SK-N-SH treated with all-trans-retinoic acid at 6 μM for 48 hours (cell line): ENCODE results near the gene BTG4.

ENCODE experiments used
- ATAC-seq: fragments of 200-7000 bp; cut with Tn5 transposase; 3 replicates; pipeline ENCODE4 v1.9.1; 2020; ENCODE audit warnings: mild to moderate bottlenecking, moderate library complexity
- BACH2 ChIP-seq: fragments of 250-450 bp; sonication (Bioruptor Pico); IDR thresholded peaks from 2 replicates; pipeline ENCODE4 v1.9.0; 2021; ENCODE audit warnings: mild to moderate bottlenecking, borderline replicate concordance
- CREB5 ChIP-seq: fragments of 250-450 bp; sonication (Bioruptor Pico); IDR thresholded peaks from 2 replicates; pipeline ENCODE4 v1.5.1; 2020; ENCODE audit warnings: low read depth, mild to moderate bottlenecking, moderate library complexity
- CSDC2 ChIP-seq: fragments of 250-450 bp; sonication (Bioruptor Pico); IDR thresholded peaks from 2 replicates; pipeline ENCODE4 v1.5.0; 2020; ENCODE audit warnings: mild to moderate bottlenecking, moderate library complexity
- CSRNP3 ChIP-seq: fragments of 250-450 bp; sonication (Bioruptor Pico); IDR thresholded peaks from 2 replicates; pipeline ENCODE4 v1.5.1; 2021; ENCODE audit warnings: mild to moderate bottlenecking, moderate library complexity
- ESRRG ChIP-seq: fragments of 250-450 bp; sonication (Bioruptor Pico); IDR thresholded peaks from 2 replicates; pipeline ENCODE4 v1.6.1; 2021; ENCODE audit warnings: mild to moderate bottlenecking
- GLIS3 ChIP-seq: fragments of 250-450 bp; sonication (Bioruptor Pico); IDR thresholded peaks from 2 replicates; pipeline ENCODE4 v1.5.0; 2020; ENCODE audit warnings: mild to moderate bottlenecking, moderate library complexity
- ISL1 ChIP-seq: fragments of 250-450 bp; sonication (Bioruptor Pico); IDR thresholded peaks from 2 replicates; pipeline ENCODE4 v2.1.2; 2022; ENCODE audit warnings: mild to moderate bottlenecking, moderate library complexity
- PATZ1 ChIP-seq: fragments of 250-450 bp; sonication (Bioruptor Pico); IDR thresholded peaks from 2 replicates; pipeline ENCODE4 v1.8.0; 2020; ENCODE audit warnings: mild to moderate bottlenecking, moderate library complexity, borderline replicate concordance
- POU6F1 ChIP-seq: fragments of 250-450 bp; sonication (Bioruptor Pico); IDR thresholded peaks from 2 replicates; pipeline ENCODE4 v1.8.0; 2021; ENCODE audit warnings: low read depth, mild to moderate bottlenecking, moderate library complexity, borderline replicate concordance
- PPARA ChIP-seq: fragments of 250-450 bp; sonication (Bioruptor Pico); IDR thresholded peaks from 2 replicates; pipeline ENCODE4 v1.5.0; 2020; ENCODE audit warnings: mild to moderate bottlenecking, borderline replicate concordance
- RARB ChIP-seq: fragments of 250-450 bp; sonication (Bioruptor Pico); IDR thresholded peaks from 2 replicates; pipeline ENCODE4 v1.8.0; 2021; ENCODE audit warnings: mild to moderate bottlenecking, moderate library complexity
- TCF4 ChIP-seq: fragments of 250-450 bp; sonication (Bioruptor Pico); IDR thresholded peaks from 2 replicates; pipeline ENCODE4 v1.8.0; 2021; ENCODE audit warnings: mild to moderate bottlenecking, moderate library complexity, borderline replicate concordance
- TOX ChIP-seq: fragments of 250-450 bp; sonication (Bioruptor Pico); IDR thresholded peaks from 2 replicates; pipeline ENCODE4 v1.8.0; 2021; ENCODE audit warnings: mild to moderate bottlenecking, moderate library complexity, borderline replicate concordance
- TSHZ2 ChIP-seq: fragments of 250-450 bp; sonication (Bioruptor Pico); IDR thresholded peaks from 2 replicates; pipeline ENCODE4 v1.5.0; 2020; ENCODE audit warnings: mild to moderate bottlenecking, moderate library complexity
- ZFP3 ChIP-seq: fragments of 250-450 bp; sonication (Bioruptor Pico); IDR thresholded peaks from 2 replicates; pipeline ENCODE4 v1.5.0; 2020; ENCODE audit warnings: mild to moderate bottlenecking, moderate library complexity
- ZFP30 ChIP-seq: fragments of 450-650 bp; formaldehyde crosslinking; IDR thresholded peaks from 2 replicates; pipeline ENCODE4 v1.5.0; 2022; ENCODE audit warnings: mild to moderate bottlenecking, moderate library complexity
- ZNF565 ChIP-seq: fragments of 450-650 bp; formaldehyde crosslinking; conservative IDR thresholded peaks from 2 replicates; pipeline ENCODE4 v1.5.0; 2020; ENCODE audit warnings: low read depth, mild to moderate bottlenecking, moderate library complexity
- ZNF70 ChIP-seq: fragments of 450-650 bp; formaldehyde crosslinking; IDR thresholded peaks from 2 replicates; pipeline ENCODE4 v1.5.0; 2020; ENCODE audit warnings: mild to moderate bottlenecking, moderate library complexity
- ZNF8 ChIP-seq: fragments of 450-650 bp; formaldehyde crosslinking; IDR thresholded peaks from 2 replicates; pipeline ENCODE4 v1.5.0; 2020; ENCODE audit warnings: mild to moderate bottlenecking, moderate library complexity

The BTG4 gene

GRCh38 chr11:111448414-111448813 is 63.8 kb downstream of the BTG4 start (continued):
- TF ChIP-seq CSRNP3 (CRISPR knock-in tag): no peak

GRCh38 chr11:111447931-111448330 is 64.3 kb downstream of the BTG4 start:
- no peak for ATAC-seq
- no peak for TF ChIP-seq PPARA
- TF ChIP-seq PATZ1 (CRISPR knock-in tag): no peak
- TF ChIP-seq ZNF565 (CRISPR knock-in tag): no peak

GRCh38 chr11:111447112-111447471 is 65.1 kb downstream of the BTG4 start:
- no peak for TF ChIP-seq CREB5 (CRISPR knock-in tag)
- no peak for TF ChIP-seq ZNF70 (CRISPR knock-in tag)
- no peak for TF ChIP-seq ZNF8 (CRISPR knock-in tag)
- no peak for TF ChIP-seq CSRNP3 (CRISPR knock-in tag)
- no peak for TF ChIP-seq ZFP30
- no peak for TF ChIP-seq TSHZ2
- no peak for TF ChIP-seq PPARA
- TF ChIP-seq TCF4 (CRISPR knock-in tag): no peak
- no peak for TF ChIP-seq GLIS3
- TF ChIP-seq BACH2 (CRISPR knock-in tag): no peak
- no peak for TF ChIP-seq ISL1
- no peak for TF ChIP-seq TOX (CRISPR knock-in tag)
- no peak for TF ChIP-seq POU6F1 (CRISPR knock-in tag)
- TF ChIP-seq ZFP3 (CRISPR knock-in tag): no peak
- no peak for TF ChIP-seq CSDC2 (CRISPR knock-in tag)
- no peak for TF ChIP-seq RARB (CRISPR knock-in tag)
- TF ChIP-seq ESRRG: no peak
- no peak for ATAC-seq
